HG02870 (cell line): ENCODE measurements around the gene ILDR2.
"Not testable (repeated sequence)": the region's sequence is repeated elsewhere in the genome, so short reads cannot be mapped to it uniquely, and the experiment has no call there.

Experiments
- ATAC-seq: cut with Tn5 transposase; IDR thresholded peaks from one replicate; pipeline ENCODE4 v1.9.1; 2021; ENCODE audit warnings: mild to moderate bottlenecking, moderate library complexity; ENCODE audit not compliant: unreplicated experiment

Gene ILDR2

DNA sequence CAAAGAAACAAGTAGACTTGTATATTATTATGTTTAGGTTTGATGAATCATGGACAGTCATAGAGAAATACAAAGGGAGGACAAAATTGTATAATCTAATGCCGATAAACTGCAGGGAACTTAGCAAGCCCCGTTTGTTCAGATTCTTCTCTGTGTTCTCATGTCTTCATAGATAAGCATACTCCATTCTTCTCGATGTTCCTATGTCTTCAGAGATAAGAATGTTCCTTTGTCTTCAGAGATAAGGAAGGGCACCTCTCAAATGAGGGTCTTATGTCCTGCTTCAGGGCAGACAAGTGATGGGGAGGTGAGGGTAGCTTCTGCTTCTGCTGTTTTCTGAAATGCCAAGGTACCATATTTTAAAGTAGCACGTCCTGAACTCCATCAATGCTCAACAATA lies 79.6 kb downstream of the ILDR2 start:
- no peak for ATAC-seq

GRCh38 chr1:166889776-166890175 lies 85.6 kb downstream of the ILDR2 start:
- ATAC-seq: no peak

DNA sequence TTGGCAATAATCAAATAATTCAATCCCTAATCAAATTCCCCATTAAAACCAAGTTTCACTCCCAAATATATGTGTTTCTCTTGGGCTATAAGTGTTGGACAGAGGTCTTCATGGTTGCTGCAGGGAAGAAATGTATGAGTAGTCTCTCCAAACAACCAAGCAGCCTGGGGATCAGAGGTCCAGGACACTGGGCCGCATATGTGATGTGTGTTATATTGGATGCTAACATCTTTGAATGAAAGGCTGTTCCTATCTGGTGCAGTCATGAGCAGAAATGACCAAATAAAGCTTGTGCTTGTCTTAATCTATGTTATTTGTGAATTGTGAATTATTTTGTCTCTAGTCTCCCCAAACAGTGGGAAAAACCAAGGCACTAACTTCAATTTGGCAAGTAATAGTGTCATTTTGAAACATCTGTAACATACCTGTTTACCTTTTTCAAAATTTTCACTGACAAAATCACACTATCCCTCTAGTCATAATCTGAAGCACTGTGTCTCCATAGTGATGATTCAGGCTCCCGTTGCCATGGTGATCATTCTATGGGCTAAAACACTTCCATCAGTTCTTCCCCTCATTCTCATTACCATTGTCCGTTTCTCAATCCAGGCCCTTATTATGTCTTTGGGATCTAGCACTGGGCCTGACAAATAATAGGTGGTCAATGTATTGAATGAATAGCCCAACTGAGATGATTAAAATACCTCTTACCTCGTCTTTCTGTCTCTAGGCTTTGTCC lies 86.8 kb downstream of the ILDR2 start:
- no peak for ATAC-seq

GRCh38 chr1:166884971-166885370 lies 90.4 kb downstream of the ILDR2 start:
- no peak for ATAC-seq

DNA sequence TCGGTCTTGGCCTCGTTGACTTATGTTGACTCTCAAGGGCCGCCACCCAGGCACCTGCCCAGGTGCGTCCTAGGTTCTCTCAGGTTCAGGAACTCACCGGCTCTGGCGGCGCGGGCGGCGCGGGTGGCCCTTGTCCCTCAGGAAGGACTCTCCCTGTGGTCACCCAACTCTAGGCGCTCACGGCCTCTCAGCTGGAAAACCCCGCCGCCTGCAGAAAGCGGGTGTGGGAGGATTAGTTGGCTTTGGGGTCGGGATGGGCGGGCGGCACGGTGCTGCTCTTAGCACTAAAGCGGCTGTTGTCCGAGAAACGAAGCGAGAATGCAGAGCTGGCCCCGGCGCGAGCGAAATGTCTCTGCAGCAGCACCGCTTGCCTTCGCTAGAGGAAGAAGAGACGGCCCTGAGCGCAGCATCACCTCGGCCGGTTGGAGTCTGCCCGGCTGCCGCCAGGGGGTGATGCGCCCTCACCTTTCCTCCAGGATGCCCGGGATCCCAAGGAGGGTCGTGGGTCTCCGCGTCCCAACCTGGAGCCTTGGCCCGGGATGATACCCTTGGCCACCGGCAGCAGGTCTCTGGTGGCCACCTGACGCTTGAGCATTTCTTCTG lies 91.2 kb downstream of the ILDR2 start:
- ATAC-seq: no peak

- no peak for ATAC-seq
These were observed 92.4 kb downstream of the ILDR2 start for GRCh38 chr1:166882893-166883292.

DNA sequence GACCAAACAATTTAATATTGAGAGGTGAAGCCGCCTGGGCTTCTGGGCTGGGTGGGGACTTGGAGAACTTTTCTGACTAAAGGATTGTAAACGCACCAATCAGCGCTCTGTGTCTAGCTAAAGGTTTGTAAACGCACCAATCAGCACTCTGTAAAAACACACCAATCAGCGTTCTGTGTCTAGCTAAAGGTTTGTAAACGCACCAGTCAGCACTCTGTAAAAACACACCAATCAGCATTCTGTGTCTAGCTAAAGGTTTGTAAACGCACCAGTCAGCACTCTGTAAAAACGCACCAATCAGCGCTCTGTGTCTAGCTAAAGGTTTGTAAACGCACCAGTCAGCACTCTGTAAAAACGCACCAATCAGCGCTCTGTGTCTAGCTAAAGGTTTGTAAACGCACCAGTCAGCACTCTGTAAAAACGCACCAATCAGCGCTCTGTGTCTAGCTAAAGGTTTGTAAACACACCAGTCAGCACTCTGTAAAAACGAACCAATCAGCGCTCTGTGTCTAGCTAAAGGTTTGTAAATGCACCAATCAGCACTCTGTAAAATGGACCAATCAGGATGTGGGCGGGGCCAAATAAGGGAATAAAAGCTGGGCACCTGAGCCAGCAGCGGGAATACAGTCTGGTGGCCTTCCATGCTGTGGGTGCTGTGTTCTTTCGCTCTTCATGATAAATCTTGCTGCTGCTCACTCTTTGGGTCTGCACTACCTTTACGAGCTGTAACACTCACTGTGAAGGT lies 97.0 kb downstream of the ILDR2 start:
- not testable (repeated sequence) for ATAC-seq

DNA sequence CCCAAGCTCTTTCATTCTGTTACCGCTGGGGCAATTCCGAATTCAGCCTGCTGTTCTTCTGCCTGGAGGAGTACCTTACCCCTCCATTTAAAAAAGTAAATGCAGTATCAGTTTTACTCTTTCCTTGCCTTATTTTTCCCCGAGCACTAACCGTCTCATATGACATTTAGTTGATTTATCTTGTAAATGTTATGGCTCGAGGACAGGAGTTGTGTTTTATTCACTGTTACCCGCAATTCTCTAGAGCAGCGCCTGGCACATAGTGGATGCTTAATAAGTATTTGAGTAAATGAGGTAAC lies 98.9 kb downstream of the ILDR2 start:
- peak; percentile 0 for ATAC-seq

DNA sequence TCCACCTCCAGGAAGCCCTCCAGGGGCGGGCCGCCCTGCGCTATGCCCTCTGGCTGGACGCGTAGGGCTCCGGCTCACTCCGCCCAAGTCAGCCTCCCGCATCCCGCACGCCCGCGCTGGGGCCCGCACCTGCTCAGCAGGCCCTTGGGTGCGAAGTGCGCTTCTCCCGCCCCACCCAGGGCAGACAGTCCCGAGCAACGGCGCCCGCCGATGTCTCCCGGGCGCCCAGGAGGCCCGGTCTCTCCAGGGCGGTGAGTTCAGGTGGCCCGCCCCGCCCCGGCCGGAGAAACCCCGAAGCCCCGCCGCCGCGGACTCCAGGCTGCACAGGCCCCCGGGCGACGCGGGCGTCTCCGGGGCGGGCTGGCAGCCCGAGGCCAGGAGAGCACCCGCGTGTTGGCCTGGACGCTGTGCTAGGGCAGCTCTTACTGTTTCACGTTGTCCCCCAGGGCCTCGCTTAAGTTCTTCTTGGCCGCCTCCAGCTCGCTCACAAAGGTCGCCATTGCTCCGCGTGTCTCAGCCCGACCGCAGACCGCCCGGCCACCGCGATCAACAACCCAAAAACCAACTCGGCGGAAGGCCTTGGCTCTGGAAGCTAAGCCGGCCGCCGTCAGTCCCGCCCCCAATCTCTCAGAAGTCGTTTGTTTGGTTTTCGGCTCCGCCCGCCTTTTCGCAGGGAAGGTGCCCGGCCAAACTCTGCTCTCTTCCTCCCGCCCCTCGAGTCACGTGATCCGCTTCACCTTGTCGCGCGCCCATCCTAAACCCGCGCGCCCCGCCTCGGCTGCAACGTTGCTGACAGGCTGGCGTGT lies 99.4 kb downstream of the ILDR2 start, which contains the start of gene TADA1:
TSS of gene TADA1 (minus strand) at position 531 of the 806 bp plus-strand sequence. CDS start at position 500, 31 bp downstream.
- peak; percentile 92 for ATAC-seq

DNA sequence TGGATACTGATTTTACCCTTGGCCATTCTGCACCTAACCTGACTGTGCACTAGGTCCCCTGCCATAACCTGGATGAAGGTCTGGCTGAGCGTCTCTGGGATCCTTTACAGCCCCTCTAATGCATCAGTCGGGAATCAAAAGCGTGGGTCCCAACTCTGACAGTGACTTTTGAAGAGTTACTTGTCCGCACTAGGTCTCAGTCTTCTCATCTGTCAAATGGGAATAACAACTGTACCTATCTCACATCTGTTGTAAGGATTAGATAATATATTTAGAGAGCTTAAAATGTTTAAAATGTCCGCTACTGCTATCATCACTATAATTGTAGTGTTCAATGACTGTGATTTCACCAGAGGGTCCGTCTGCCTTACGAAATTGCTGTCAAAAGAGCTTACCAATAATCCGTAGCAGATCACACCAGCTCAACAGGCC lies 100.0 kb downstream of the ILDR2 start:
- ATAC-seq: no peak

- ATAC-seq: no peak
These were observed 100.9 kb downstream of the ILDR2 start for GRCh38 chr1:166874464-166874863.

GRCh38 chr1:166870584-166870983 lies 104.8 kb downstream of the ILDR2 start:
- no peak for ATAC-seq

GRCh38 chr1:166869318-166870099 lies 105.8 kb downstream of the ILDR2 start:
- peak; percentile 58 for ATAC-seq

GRCh38 chr1:166868639-166869038 lies 106.7 kb downstream of the ILDR2 start:
- no peak for ATAC-seq

GRCh38 chr1:166865926-166866325 lies 109.4 kb downstream of the ILDR2 start:
- ATAC-seq: no peak

GRCh38 chr1:166859597-166859996 lies 115.7 kb downstream of the ILDR2 start:
- no peak for ATAC-seq

DNA sequence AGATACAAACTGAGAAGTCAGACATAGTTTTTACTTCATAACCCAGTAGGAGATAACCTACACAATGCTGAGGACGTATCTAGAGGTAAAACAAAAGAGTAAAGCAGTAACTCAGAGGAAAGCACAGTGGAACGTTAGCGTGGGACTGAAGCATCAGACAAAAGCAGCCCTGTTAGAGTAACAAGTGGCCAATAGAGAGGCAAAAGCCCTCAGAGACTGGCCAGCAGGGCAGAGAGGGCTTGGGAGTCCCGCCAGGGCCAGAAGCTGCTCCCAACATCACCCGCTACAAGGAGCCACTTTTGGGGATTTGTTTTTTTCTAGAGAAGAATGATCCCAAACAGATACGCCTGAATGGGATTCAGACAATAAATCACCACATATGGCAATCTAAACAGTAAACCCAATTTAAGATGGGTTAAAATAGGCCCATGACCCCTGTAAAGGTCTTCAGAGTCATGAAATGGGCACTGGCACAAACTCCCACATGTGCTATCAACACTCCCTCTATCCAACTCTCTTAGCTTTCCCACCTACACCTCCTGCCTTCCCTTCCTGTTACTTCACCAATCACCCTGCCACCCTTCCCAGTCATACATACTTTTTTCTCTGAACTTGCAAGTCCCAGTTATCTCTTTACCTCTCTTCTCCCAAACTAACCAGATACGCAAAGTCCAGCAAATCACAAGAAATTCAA lies 116.5 kb downstream of the ILDR2 start:
- ATAC-seq: no peak
